GM19238 (cell line): Measurements from ENCODE around the gene SPIN1.

Experiments
- DNase-seq: peaks from one replicate; pipeline ENCODE4 v3.0.0; 2011; ENCODE audit warnings: low spot score; ENCODE audit not compliant: insufficient read length

Gene SPIN1

GRCh38 chr9:88435336-88435735 is 47.1 kb downstream of the SPIN1 start:
- DNase-seq: no peak

GRCh38 chr9:88436379-88436778 is 48.1 kb downstream of the SPIN1 start:
- DNase-seq: no peak

- no peak for DNase-seq
Observed at GRCh38 chr9:88437210-88438146, 49.2 kb downstream of the SPIN1 start.

GRCh38 chr9:88438811-88439210 is 50.6 kb downstream of the SPIN1 start:
- no peak for DNase-seq

- no peak for DNase-seq
Observed at GRCh38 chr9:88441301-88442007, 53.2 kb downstream of the SPIN1 start.

GRCh38 chr9:88443480-88444113 is 55.4 kb downstream of the SPIN1 start:
- no peak for DNase-seq

GRCh38 chr9:88446728-88447127 is 58.5 kb downstream of the SPIN1 start:
- no peak for DNase-seq

GRCh38 chr9:88447431-88447830 is 59.2 kb downstream of the SPIN1 start:
- no peak for DNase-seq

GRCh38 chr9:88451160-88451559 is 62.9 kb downstream of the SPIN1 start:
- no peak for DNase-seq

GRCh38 chr9:88458716-88459465 is 70.6 kb downstream of the SPIN1 start:
- DNase-seq: no peak

GRCh38 chr9:88460587-88461332 is 72.5 kb downstream of the SPIN1 start:
- DNase-seq: no peak

- no peak for DNase-seq
Observed at GRCh38 chr9:88462191-88462590, 73.9 kb downstream of the SPIN1 start.

GRCh38 chr9:88464851-88465250 is 76.6 kb downstream of the SPIN1 start:
- DNase-seq: no peak

- no peak for DNase-seq
Observed at GRCh38 chr9:88468226-88468625, 80.0 kb downstream of the SPIN1 start.

GRCh38 chr9:88476491-88477271 is 88.4 kb downstream of the SPIN1 start:
- DNase-seq: no peak

GRCh38 chr9:88477300-88477751 is 89.1 kb downstream of the SPIN1 start:
- no peak for DNase-seq

- DNase-seq: no peak
Observed at GRCh38 chr9:88478246-88478645, 90.0 kb downstream of the SPIN1 start.

GRCh38 chr9:88481933-88482332 is 93.7 kb downstream of the SPIN1 start:
- DNase-seq: no peak

GRCh38 chr9:88488166-88488565 is 99.9 kb downstream of the SPIN1 start:
- DNase-seq: no peak
